ENCODE results near the gene VIPR2. TPM values are rescaled to one million over a fixed set of nuclear protein-coding genes. Genes with fewer than 3 reads are reported as not detected.
A peak's percentile ranks its signal among the peaks of the same experiment; 100 is the strongest.

Gene VIPR2
- total and polyA plus RNA-seq, 3 donors from 2014 or later, result 2.5 to 5.3 (median 4.9) TPM

- WGBS, 2 donors, result 65 to 74% methylated on average over 7 of the region's 7 CpGs
- intact Hi-C loops (cut with DNase I; ENCODE audit: low total_unique reads), result no loop called here
- TF ChIP-seq CTCF (IDR thresholded peaks at IDR 0.05) (no peak), POLR2A (IDR thresholded peaks at IDR 0.05) (no peak)
Measured at GRCh38 chr7:159114981-159115380, 29.7 kb downstream of the VIPR2 start.

GRCh38 chr7:159114096-159114495 lies 30.6 kb downstream of the VIPR2 start:
- no peaks in the 10 kb centered on the region for H3K27me3 ChIP-seq
- H3K4me1 ChIP-seq, result no peaks in the 10 kb centered on the region
- 77 to 83% methylated on average over 7 of the region's 7 CpGs for WGBS, 2 donors
- no peak for DNase-seq
- H3K4me3 ChIP-seq, result no peak overlapping the region
- no peaks in the 10 kb centered on the region for H3K9me3 ChIP-seq
- no peaks in the 10 kb centered on the region for H3K36me3 ChIP-seq (ENCODE audit: low read depth, missing control alignments)
- intact Hi-C loops (cut with DNase I; ENCODE audit: low total_unique reads), result no loop called here
- TF ChIP-seq POLR2A (IDR thresholded peaks at IDR 0.05) (no peak), CTCF (IDR thresholded peaks at IDR 0.05) (no peak)
- no peak overlapping the region for H3K27ac ChIP-seq

More at GRCh38 chr7:159114981-159115380, 29.7 kb downstream of the VIPR2 start:
- H3K9me3 ChIP-seq, result no peaks in the 10 kb centered on the region
- H3K36me3 ChIP-seq (ENCODE audit: low read depth, missing control alignments), result no peaks in the 10 kb centered on the region
- H3K4me3 ChIP-seq, result no peak overlapping the region
- DNase-seq, result no peak
- H3K27me3 ChIP-seq, result no peaks in the 10 kb centered on the region
- H3K27ac ChIP-seq, result no peak overlapping the region
- H3K4me1 ChIP-seq, result no peaks in the 10 kb centered on the region

- no peak for DNase-seq
- Histone ChIP-seq H3K27ac (no peak overlapping the region), H3K4me3 (no peak overlapping the region), H3K27me3 (no peaks in the 10 kb centered on the region), H3K36me3 (ENCODE audit: low read depth, missing control alignments) (no peaks in the 10 kb centered on the region), H3K9me3 (no peaks in the 10 kb centered on the region), H3K4me1 (peaks cover 3% of the 10 kb centered on the region)
- TF ChIP-seq CTCF (IDR thresholded peaks at IDR 0.05) (no peak), POLR2A (IDR thresholded peaks at IDR 0.05) (no peak)
- 57 to 58% methylated on average over 8 of the region's 8 CpGs for WGBS, 2 donors
- intact Hi-C loops (cut with DNase I; ENCODE audit: low total_unique reads), result no loop called here
Measured at GRCh38 chr7:159113056-159113455, 31.6 kb downstream of the VIPR2 start.

- no peaks in the 10 kb centered on the region for H3K36me3 ChIP-seq (ENCODE audit: low read depth, missing control alignments)
- peak; percentile 36 for DNase-seq
- H3K4me1 ChIP-seq, result peaks cover 3% of the 10 kb centered on the region
- H3K27ac ChIP-seq, result no peak overlapping the region
- TF ChIP-seq POLR2A (IDR thresholded peaks at IDR 0.05) (no peak), CTCF (IDR thresholded peaks at IDR 0.05) (no peak)
- WGBS, 2 donors, result 55 to 62% methylated on average over 20 to 48 of the region's 48 CpGs
- no peaks in the 10 kb centered on the region for H3K27me3 ChIP-seq
- intact Hi-C loops (cut with DNase I; ENCODE audit: low total_unique reads), result no loop called here
- H3K9me3 ChIP-seq, result no peaks in the 10 kb centered on the region
- peak overlapping the region; percentile 36 to 49 for H3K4me3 ChIP-seq
Measured at GRCh38 chr7:159112136-159113011, 32.3 kb downstream of the VIPR2 start.

GRCh38 chr7:159109653-159110035 lies 35.0 kb downstream of the VIPR2 start:
- H3K9me3 ChIP-seq, result no peaks in the 10 kb centered on the region
- 75 to 86% methylated on average over 10 of the region's 10 CpGs for WGBS, 2 donors
- H3K4me1 ChIP-seq, result peaks cover 3% of the 10 kb centered on the region
- no peak for DNase-seq
- no peak for TF ChIP-seq POLR2A (IDR thresholded peaks at IDR 0.05)
- TF ChIP-seq CTCF (IDR thresholded peaks at IDR 0.05), result no peak
- no peaks in the 10 kb centered on the region for H3K36me3 ChIP-seq (ENCODE audit: low read depth, missing control alignments)
- no peak overlapping the region for H3K4me3 ChIP-seq
- H3K27ac ChIP-seq, result no peak overlapping the region
- intact Hi-C loops (cut with DNase I; ENCODE audit: low total_unique reads), result no loop called here
- no peaks in the 10 kb centered on the region for H3K27me3 ChIP-seq
